HPDE6-E6E7 (cell line): ENCODE results near the gene SLC44A5.
A peak's percentile ranks its signal among the peaks of the same experiment; 100 is the strongest.
"Not testable (repeated sequence)": the region's sequence is repeated elsewhere in the genome, so short reads cannot be mapped to it uniquely, and the experiment has no call there.

Experiments
- DNase-seq: peaks from one replicate; pipeline ENCODE4 v3.0.0; 2011; ENCODE audit warnings: missing footprints; ENCODE audit errors: extremely low spot score

The SLC44A5 gene

GRCh38 chr1:75461808-75462325, 149.0 kb downstream of the SLC44A5 start:
- no peak for DNase-seq

GRCh38 chr1:75449998-75450397, 160.9 kb downstream of the SLC44A5 start:
- no peak for DNase-seq

GRCh38 chr1:75444220-75444619, 166.7 kb downstream of the SLC44A5 start:
- DNase-seq = no peak

- DNase-seq = no peak
Measured at GRCh38 chr1:75440274-75440673, 170.6 kb downstream of the SLC44A5 start.

GRCh38 chr1:75438355-75438754, 172.6 kb downstream of the SLC44A5 start:
- DNase-seq = no peak

GRCh38 chr1:75431843-75432242, 179.1 kb downstream of the SLC44A5 start:
- DNase-seq = no peak

- DNase-seq = no peak
Measured at GRCh38 chr1:75430526-75430925, 180.4 kb downstream of the SLC44A5 start.

- no peak for DNase-seq
Measured at GRCh38 chr1:75426688-75427087, 184.2 kb downstream of the SLC44A5 start.

GRCh38 chr1:75425001-75425650, 185.8 kb downstream of the SLC44A5 start:
- DNase-seq = no peak

GRCh38 chr1:75423616-75424015, 187.3 kb downstream of the SLC44A5 start:
- no peak for DNase-seq

GRCh38 chr1:75423136-75423535, 187.8 kb downstream of the SLC44A5 start:
- DNase-seq = no peak

GRCh38 chr1:75421371-75421770, 189.5 kb downstream of the SLC44A5 start:
- DNase-seq = no peak

- DNase-seq = no peak
Measured at GRCh38 chr1:75415187-75415586, 195.7 kb downstream of the SLC44A5 start.

GRCh38 chr1:75412616-75413015, 198.3 kb downstream of the SLC44A5 start:
- peak; percentile 36 for DNase-seq

- DNase-seq = not testable (repeated sequence)
Measured at GRCh38 chr1:75404681-75405080, 206.2 kb downstream of the SLC44A5 start.

GRCh38 chr1:75403147-75403646, 207.7 kb downstream of the SLC44A5 start:
- not testable (repeated sequence) for DNase-seq

- DNase-seq = no peak
Measured at GRCh38 chr1:75400716-75401115, 210.2 kb downstream of the SLC44A5 start.

GRCh38 chr1:75396745-75397144, 214.2 kb downstream of the SLC44A5 start:
- no peak for DNase-seq

- no peak for DNase-seq
Measured at GRCh38 chr1:75396260-75396659, 214.7 kb downstream of the SLC44A5 start.

- no peak for DNase-seq
Measured at GRCh38 chr1:75394386-75395139, 216.4 kb downstream of the SLC44A5 start.

- no peak for DNase-seq
Measured at GRCh38 chr1:75392278-75392677, 218.6 kb downstream of the SLC44A5 start.

GRCh38 chr1:75375476-75376447, 235.2 kb downstream of the SLC44A5 start:
- DNase-seq = not testable (repeated sequence)
